ENCODE results near the gene IFI27.

DNA sequence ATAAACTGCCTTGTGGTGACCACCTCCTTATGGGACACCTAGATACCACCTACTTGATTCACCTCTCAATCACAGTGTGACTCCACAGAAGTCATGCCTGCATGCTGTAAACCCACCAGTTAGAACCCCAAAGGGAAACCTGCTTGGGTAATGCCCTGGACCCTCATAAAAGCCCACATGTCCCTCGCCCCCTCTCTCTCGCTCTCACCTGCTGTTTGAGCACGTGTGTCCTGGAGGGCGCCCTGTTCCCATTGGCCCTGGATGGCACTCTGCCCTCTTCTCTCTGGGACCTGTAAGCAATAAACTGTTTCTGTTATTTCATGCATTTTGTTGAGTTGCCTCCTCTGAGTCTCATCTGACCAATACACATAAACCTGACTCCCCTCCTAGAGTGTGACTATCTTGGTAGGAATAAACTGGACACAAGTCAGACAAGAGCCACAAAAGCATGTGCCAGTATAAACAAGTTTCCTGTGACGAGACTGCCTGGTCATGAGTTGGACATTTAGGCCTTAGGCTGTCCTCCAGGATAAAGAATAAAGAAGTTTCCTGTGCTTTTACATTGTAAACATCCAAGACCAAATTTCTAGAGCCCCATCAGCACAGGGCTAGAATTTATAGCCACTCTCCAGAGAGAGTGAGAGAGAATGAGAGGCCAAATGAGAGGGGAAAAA, 10.3 kb downstream of the IFI27 start:
- TF ChIP-seq FOXA1 (IDR thresholded peaks at IDR 0.05): no peak
- TF ChIP-seq PKNOX1 (IDR thresholded peaks at IDR 0.05): no peak
- no peak for TF ChIP-seq FOXM1 (IDR thresholded peaks at IDR 0.05; ENCODE audit: borderline replicate concordance)
- no peak for TF ChIP-seq SUZ12 (IDR thresholded peaks at IDR 0.05)
- TF ChIP-seq FOXK2 (IDR thresholded peaks at IDR 0.05): no peak
